HepG2 (cell line): ENCODE data around the gene CEP250. TPM values are rescaled to one million over a fixed set of nuclear protein-coding genes. Genes with fewer than 3 reads are reported as not detected.
"Not testable (repeated sequence)": the region's sequence is repeated elsewhere in the genome, so short reads cannot be mapped to it uniquely, and the experiment has no call there.

Source experiments
- ATAC-seq: fragments of 200-7000 bp; cut with Tn5 transposase; 3 replicates; pipeline ENCODE4 v1.9.1; 2020; ENCODE audit warnings: mild to moderate bottlenecking, moderate library complexity
- BruUV-seq: library from RNA; stranded (reverse); fragments of 400-500 nt; replicated peaks from 2 replicates; lab custom pipeline; 2021; lab: Mats Ljungman, UMichigan
- CTCF ChIA-PET: fragments of 300-600 bp; formaldehyde crosslinking; extraction: SDS; loops from one replicate; lab custom pipeline; 2021; ENCODE audit warnings: low total read pairs, inconsistent platforms, low intra/inter-chr PET ratio; lab: Yijun Ruan, JAX
- POLR2A ChIA-PET: fragments of 350-600 bp; sonication (Branson Sonifier 250); formaldehyde crosslinking; loops from one replicate; lab custom pipeline; 2020; ENCODE audit warnings: antibody characterized with exemption, inconsistent platforms; lab: Yijun Ruan, JAX
- DNase-seq: peaks from one replicate; pipeline ENCODE4 v3.0.0-alpha.2; 2015; ENCODE audit warnings: low spot score
- FAIRE-seq: peaks from 3 replicates; lab custom pipeline; 2011; peaks lifted over from hg19 to GRCh38; lab: Jason Lieb, UNC
- H2AFZ ChIP-seq: one replicate; pipeline ENCODE4 v1.6.1; 2011; ENCODE audit warnings: low read length, inconsistent platforms
- H3K27ac ChIP-seq: fragments of 300-600 bp; 3 replicates; pipeline ENCODE4 v1.8.0; 2011; ENCODE audit warnings: mixed run types, mild to moderate bottlenecking, mixed read lengths, low read length, inconsistent platforms; ENCODE audit not compliant: insufficient read depth; ENCODE audit errors: extremely low read length
- H3K27me3 ChIP-seq, 2 experiments: fragments of 200-600 bp in 1 of 2; 2 replicates in 1 of 2; 3 replicates in 1 of 2; pipeline versions ENCODE4 v1.6.0 to v1.8.0; 2011; ENCODE audit warnings: low read length in 2 of 2, mild to moderate bottlenecking in 2 of 2, moderate library complexity in 2 of 2, inconsistent platforms in 1 of 2; ENCODE audit not compliant: insufficient read depth in 2 of 2, control insufficient read depth in 1 of 2
- H3K36me3 ChIP-seq, 2 experiments: fragments of 200-600 bp in 1 of 2; replicated peaks in 1 of 2; 2 replicates in 1 of 2; 3 replicates in 1 of 2; pipeline versions ENCODE4 v1.5.1 to v1.8.0; 2011; ENCODE audit warnings: low read length in 2 of 2, inconsistent platforms in 1 of 2; ENCODE audit not compliant: insufficient read depth in 2 of 2, control insufficient read depth in 1 of 2
- H3K4me1 ChIP-seq: 2 replicates; pipeline ENCODE4 v1.5.1; 2012; ENCODE audit warnings: low read length, inconsistent platforms; ENCODE audit not compliant: insufficient read depth
- H3K4me2 ChIP-seq: 2 replicates; pipeline ENCODE4 v1.6.0; 2011; ENCODE audit warnings: low read depth, low read length, inconsistent platforms
- H3K4me3 ChIP-seq, 3 experiments: fragments of 200-600 bp in 1 of 3; sonication (generic), shearing (Covaris generic) in 1 of 3; replicated peaks in 1 of 3; 2 replicates each; pipeline ENCODE4 v1.5.1; 2011 to 2016; ENCODE audit warnings: low read length in 3 of 3, inconsistent platforms in 2 of 3, low read depth in 2 of 3, mild to moderate bottlenecking in 2 of 3, control low read depth in 1 of 3, mixed read lengths in 1 of 3; ENCODE audit not compliant: insufficient read depth in 1 of 3
- H3K79me2 ChIP-seq: one replicate; pipeline ENCODE4 v1.6.1; 2011; ENCODE audit warnings: low read length, inconsistent platforms; ENCODE audit not compliant: insufficient read depth
- H3K9ac ChIP-seq: 2 replicates; pipeline ENCODE4 v1.6.0; 2011; ENCODE audit warnings: mild to moderate bottlenecking, low read depth, low read length, inconsistent platforms; ENCODE audit not compliant: insufficient read depth
- H3K9me3 ChIP-seq: 2 replicates; pipeline ENCODE4 v1.5.1; 2012; ENCODE audit warnings: mild to moderate bottlenecking, low read length
- H4K20me1 ChIP-seq: 2 replicates; pipeline ENCODE4 v1.6.0; 2011; ENCODE audit warnings: inconsistent platforms, mild to moderate bottlenecking, low read length, moderate library complexity; ENCODE audit not compliant: insufficient read depth
- CEBPB ChIP-seq: IDR thresholded peaks from 2 replicates; pipeline ENCODE4 v1.6.1; 2011; ENCODE audit warnings: low read depth, low read length, improper control_type of control experiment, borderline replicate concordance
- TP53 ChIP-seq: sonication (generic); formaldehyde crosslinking; conservative IDR thresholded peaks from 2 replicates; pipeline ENCODE4 v1.4.0; 2020; ENCODE audit warnings: missing genetic modification reagents
- ZMYM3 ChIP-seq: sonication (generic); formaldehyde crosslinking; IDR thresholded peaks from 2 replicates; pipeline ENCODE4 v1.5.1; 2020; ENCODE audit warnings: mild to moderate bottlenecking, missing genetic modification reagents
- ZNF121 ChIP-seq: sonication (generic); formaldehyde crosslinking; IDR thresholded peaks from 2 replicates; pipeline ENCODE4 v1.5.0; 2020; ENCODE audit warnings: mild to moderate bottlenecking, missing genetic modification reagents
- ZNF451 ChIP-seq: sonication (generic); formaldehyde crosslinking; IDR thresholded peaks from 2 replicates; pipeline ENCODE4 v1.5.0; 2020; ENCODE audit warnings: mild to moderate bottlenecking, missing genetic modification reagents
- WGBS: methylation state at CpG from one replicate; pipeline ENCODE4 v1.1.6; 2017; ENCODE audit warnings: low lambda C conversion rate; 5-methylcytosine and 5-hydroxymethylcytosine counted together
- in situ Hi-C: cut with HindIII; loops from 2 replicates; pipeline ENCODE4 v1.10.0; 2017; ENCODE audit warnings: low pct_unique_long_range_greater_than_20kb; ENCODE audit not compliant: extremely low pct_ligation_motif_present
- intact Hi-C: fragments of 100-400 bp; cut with micrococcal nuclease; formaldehyde crosslinking; loops from one replicate; pipeline ENCODE4 v1.10.0; 2022; ENCODE audit not compliant: unreplicated experiment
- polyA plus RNA-seq, 8 experiments: library from polyadenylated mRNA; depleted of rRNA in 3 of 8; stranded (reverse) in 7 of 8; unstranded in 1 of 8; fragments of >200 nt; fragmentation: Illumina TruSeq in 4 of 8; extraction: Trizol in 4 of 8; gene quantifications; 2 replicates each; pipeline versions ENCODE4 v1.2.1 to v1.2.3, GENCODE V29; 2011 to 2016; ENCODE audit warnings: low read depth in 4 of 8, missing spikeins in 1 of 8, mixed read lengths in 1 of 8; ENCODE audit not compliant: insufficient read depth in 1 of 8
- total RNA-seq, 5 experiments: library from RNA; depleted of rRNA; stranded (reverse); fragments of >200 nt; fragmentation: Illumina TruSeq; extraction: Trizol; gene quantifications; 2 replicates each; pipeline ENCODE4 v1.2.3, GENCODE V29; 2016; ENCODE audit warnings: low read depth in 1 of 5
- TF ChIP-seq, protein P1 (sequence below): sonication (generic); formaldehyde crosslinking; IDR thresholded peaks from 2 replicates; pipeline ENCODE4 v1.5.0; 2020; ENCODE audit warnings: mild to moderate bottlenecking, missing genetic modification reagents
- TF ChIP-seq, protein P2 (sequence below): sonication (generic); formaldehyde crosslinking; conservative IDR thresholded peaks from 2 replicates; pipeline ENCODE4 v1.5.0; 2020; ENCODE audit warnings: missing genetic modification reagents

Gene CEP250
- total and polyA plus RNA-seq, 2 of the 13 experiments (the other 11 are each of a cell fraction or from before 2014, with no cell fraction given) = 28.8 to 55.3 TPM

DNA sequence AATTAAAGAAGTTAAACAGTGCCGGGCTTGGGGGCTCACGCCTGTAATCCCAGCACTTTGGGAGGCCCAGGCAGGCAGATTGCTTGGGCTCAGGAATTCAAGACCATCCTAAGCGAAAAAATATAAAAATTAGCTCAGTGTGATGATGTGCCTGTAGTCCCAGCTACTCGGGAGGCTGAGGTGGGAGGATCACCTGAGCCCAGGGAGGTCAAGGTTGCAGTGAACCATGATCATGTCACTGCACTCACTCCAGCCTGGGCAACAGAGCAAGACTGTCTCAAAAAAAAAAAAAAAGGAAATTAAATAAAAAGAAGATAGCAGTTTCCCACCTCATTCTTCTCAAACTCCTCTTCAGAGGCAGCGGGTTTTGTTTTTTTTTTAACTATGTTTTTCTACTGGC lies 62.4 kb downstream of the CEP250 start:
- DNase-seq, BruUV-seq, H3K27ac ChIP-seq, H3K9me3 ChIP-seq, intact Hi-C loops, H4K20me1 ChIP-seq, in situ Hi-C loops, H3K4me2 ChIP-seq, H3K4me3 ChIP-seq, H2AFZ ChIP-seq, ATAC-seq, H3K79me2 ChIP-seq, FAIRE-seq, H3K9ac ChIP-seq, H3K27me3 ChIP-seq: not testable (repeated sequence)
- Histone ChIP-seq H3K4me1 (peaks cover 13% of the 10 kb centered on the region), H3K36me3 (peaks cover 6 to 12% of the 10 kb centered on the region in 2 experiments; a peak in 4 of 5 replicates)
- WGBS = 75% methylated on average over 5 of the region's 5 CpGs
- ChIA-PET CTCF (interaction anchor here (0.6 kb wide), 1 partner anchor 54 kb away, joined by 3 read pairs; no protein-coding TSS in a partner anchor), POLR2A (interaction anchor here (1.1 kb wide), 1 partner anchor 22 kb away, joined by 3 read pairs; no protein-coding TSS in a partner anchor)
- TF ChIP-seq ZMYM3 (CRISPR knock-in tag) (peak; percentile 62; the same call in 1 of the 2 replicates), ZNF121 (CRISPR knock-in tag) (peak; percentile 60; the same call in 1 of the 2 replicates)
- TF ChIP-seq, protein P1, sequence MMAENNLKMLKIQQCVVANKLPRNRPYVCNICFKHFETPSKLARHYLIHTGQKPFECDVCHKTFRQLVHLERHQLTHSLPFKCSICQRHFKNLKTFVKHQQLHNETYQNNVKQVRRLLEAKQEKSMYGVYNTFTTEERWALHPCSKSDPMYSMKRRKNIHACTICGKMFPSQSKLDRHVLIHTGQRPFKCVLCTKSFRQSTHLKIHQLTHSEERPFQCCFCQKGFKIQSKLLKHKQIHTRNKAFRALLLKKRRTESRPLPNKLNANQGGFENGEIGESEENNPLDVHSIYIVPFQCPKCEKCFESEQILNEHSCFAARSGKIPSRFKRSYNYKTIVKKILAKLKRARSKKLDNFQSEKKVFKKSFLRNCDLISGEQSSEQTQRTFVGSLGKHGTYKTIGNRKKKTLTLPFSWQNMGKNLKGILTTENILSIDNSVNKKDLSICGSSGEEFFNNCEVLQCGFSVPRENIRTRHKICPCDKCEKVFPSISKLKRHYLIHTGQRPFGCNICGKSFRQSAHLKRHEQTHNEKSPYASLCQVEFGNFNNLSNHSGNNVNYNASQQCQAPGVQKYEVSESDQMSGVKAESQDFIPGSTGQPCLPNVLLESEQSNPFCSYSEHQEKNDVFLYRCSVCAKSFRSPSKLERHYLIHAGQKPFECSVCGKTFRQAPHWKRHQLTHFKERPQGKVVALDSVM (CRISPR knock-in tag) = peak; percentile 94

DNA sequence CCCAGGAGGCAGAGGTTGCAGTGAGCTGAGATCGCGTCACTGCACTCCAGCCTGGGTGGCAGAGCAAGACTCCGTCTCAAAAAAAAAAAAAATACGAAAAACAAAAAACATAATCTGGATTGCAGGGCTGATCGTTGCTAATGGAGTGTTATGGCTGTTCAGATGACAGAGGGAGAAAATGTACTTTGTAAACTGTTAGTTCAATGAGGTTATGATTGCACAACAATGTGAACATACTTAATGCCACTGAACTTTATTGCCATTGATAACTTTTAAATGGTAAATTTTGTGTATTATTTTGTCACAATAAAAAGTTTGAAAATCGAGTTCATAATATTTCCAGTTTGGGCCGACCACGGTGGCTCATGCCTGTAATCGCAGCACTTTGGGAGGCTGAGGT lies 63.6 kb downstream of the CEP250 start:
- Histone ChIP-seq H3K27me3 (no peaks in the 10 kb centered on the region), H3K36me3 (peaks cover 3 to 4% of the 10 kb centered on the region in 2 experiments; a peak in 2 of 5 replicates)
- TF ChIP-seq, protein P2, sequence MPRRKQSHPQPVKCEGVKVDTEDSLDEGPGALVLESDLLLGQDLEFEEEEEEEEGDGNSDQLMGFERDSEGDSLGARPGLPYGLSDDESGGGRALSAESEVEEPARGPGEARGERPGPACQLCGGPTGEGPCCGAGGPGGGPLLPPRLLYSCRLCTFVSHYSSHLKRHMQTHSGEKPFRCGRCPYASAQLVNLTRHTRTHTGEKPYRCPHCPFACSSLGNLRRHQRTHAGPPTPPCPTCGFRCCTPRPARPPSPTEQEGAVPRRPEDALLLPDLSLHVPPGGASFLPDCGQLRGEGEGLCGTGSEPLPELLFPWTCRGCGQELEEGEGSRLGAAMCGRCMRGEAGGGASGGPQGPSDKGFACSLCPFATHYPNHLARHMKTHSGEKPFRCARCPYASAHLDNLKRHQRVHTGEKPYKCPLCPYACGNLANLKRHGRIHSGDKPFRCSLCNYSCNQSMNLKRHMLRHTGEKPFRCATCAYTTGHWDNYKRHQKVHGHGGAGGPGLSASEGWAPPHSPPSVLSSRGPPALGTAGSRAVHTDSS = no peak
- TF ChIP-seq TP53 (CRISPR knock-in tag) (no peak), CEBPB (peak; percentile 93), ZNF451 (CRISPR knock-in tag) (no peak)
- TF ChIP-seq, all 625 proteins: peak for 1
- Histone ChIP-seq H3K27ac (no peak overlapping the region), H3K4me2 (no peak overlapping the region), H3K4me3 (no peak overlapping the region), H3K9me3 (no peaks in the 10 kb centered on the region), H2AFZ (no peak overlapping the region), H3K9ac (no peak overlapping the region), H3K4me1 (peaks cover 19% of the 10 kb centered on the region), H3K79me2 (no peaks in the 10 kb centered on the region), H4K20me1 (no peaks in the 10 kb centered on the region)
- ChIA-PET POLR2A (no interaction called here), CTCF (no interaction called here)
- 71% methylated on average over 9 of the region's 9 CpGs for WGBS
- in situ Hi-C loops = no loop called here
- no TSS peak for BruUV-seq
- intact Hi-C loops = no loop called here
- no peak for ATAC-seq
- DNase-seq = no peak
- FAIRE-seq = no peak
